Heart left ventricle (tissue), 13 donors: ENCODE results near the gene SIX1.

Experiments
- POLR2A ChIP-seq, 2 donors: fragments of 450-650 bp; IDR thresholded peaks; one replicate each; pipeline ENCODE4 v1.6.1; 2017; ENCODE audit warnings: antibody characterized with exemption in 2 of 2, mild to moderate bottlenecking in 2 of 2, moderate library complexity in 2 of 2
- TF ChIP-seq, protein P1 (sequence below), 12 donors: fragments of 200-600 bp; sonication (generic) in 4 of 12; IDR thresholded peaks; one replicate each; pipeline versions ENCODE4 v1.5.0 to v1.8.0; 2018 to 2022; ENCODE audit warnings: antibody characterized with exemption in 12 of 12, mild to moderate bottlenecking in 5 of 12
- donor health status: ischemic (EF 13 %, LVEDD 7.1; RV severe dilation, severe dysfunction).
- donor health status: DM: no; HTN: yes; CAD: no.
- donor health status: DM: no; HTN: no; CAD: no.
- donor health status: ischemic (EF 25% LVEDD 6.9; RV normal size, moderate dysfunction).
- donor health status: ischemic (EF 25% LVEDD 5.7; RV mildly dilated, moderate dysfunction).
- donor health status: ischemic (EF 35%, LVEDD 5.7; RV mildly dilated, moderate dysfunction).
- donor health status: nonischemic (EF 11% LVEDD 7.7; RV severe dilation, severe dysfunction).
- donor health status: DM: yes; HTN: yes; CAD: no.
- donor health status: PGD.
- donor health status: ischemic (EF 29% LVEDD 5.4; RV normal size, mild dysfunction).
- donor health status: nonischemic (EF 23%, LVEDD 6.1; RV moderate dilation, normal function).

DNA sequence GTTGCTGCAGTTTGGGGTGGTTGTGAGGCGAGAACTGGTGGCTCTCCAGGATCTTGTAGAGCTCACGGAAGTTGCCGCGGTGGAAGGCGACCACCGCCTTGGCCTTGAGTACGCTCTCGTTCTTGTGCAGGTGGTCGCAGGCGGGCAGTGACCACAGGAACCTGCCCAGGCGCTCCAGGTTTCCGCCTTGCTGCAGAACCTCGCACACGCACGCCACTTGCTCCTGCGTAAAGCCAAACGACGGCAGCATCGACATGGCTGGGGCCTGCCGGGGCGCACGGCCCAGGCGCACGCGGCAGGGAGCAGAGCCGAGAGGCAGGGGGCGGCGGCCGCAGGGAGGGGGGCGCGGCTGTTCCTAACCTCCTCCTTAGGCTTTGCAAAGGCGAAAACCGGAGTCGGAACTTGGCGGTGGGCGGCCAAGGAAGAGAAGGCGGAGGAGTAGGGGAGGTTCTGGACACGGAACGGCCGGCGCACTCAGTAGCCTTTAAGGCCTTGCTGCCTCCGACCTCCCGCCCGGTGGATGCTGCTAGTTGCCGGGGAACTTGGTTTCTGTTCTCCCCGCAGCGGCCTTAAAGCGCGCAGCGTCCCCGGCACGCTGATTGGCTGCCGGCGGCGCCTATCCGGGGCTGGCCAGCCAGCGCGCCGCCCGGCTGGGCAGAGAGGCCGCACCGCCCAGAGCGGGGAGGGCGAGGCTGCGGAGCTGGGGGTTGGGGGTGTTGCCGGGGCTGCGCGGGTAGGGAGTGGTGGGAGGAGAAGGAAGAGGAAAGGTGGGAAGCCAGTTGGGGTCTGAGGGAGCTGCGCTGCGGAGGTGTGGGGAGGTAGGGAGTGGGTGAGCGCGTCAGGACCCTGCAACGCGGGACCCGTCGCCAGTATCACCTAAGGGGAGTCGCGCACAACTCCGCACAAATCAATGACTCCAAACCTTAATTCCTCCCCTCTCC, at the start of gene SIX1:
- TF ChIP-seq, protein P1, sequence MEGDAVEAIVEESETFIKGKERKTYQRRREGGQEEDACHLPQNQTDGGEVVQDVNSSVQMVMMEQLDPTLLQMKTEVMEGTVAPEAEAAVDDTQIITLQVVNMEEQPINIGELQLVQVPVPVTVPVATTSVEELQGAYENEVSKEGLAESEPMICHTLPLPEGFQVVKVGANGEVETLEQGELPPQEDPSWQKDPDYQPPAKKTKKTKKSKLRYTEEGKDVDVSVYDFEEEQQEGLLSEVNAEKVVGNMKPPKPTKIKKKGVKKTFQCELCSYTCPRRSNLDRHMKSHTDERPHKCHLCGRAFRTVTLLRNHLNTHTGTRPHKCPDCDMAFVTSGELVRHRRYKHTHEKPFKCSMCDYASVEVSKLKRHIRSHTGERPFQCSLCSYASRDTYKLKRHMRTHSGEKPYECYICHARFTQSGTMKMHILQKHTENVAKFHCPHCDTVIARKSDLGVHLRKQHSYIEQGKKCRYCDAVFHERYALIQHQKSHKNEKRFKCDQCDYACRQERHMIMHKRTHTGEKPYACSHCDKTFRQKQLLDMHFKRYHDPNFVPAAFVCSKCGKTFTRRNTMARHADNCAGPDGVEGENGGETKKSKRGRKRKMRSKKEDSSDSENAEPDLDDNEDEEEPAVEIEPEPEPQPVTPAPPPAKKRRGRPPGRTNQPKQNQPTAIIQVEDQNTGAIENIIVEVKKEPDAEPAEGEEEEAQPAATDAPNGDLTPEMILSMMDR (IDR thresholded peaks at IDR 0.05): no peak
- TF ChIP-seq POLR2A (IDR thresholded peaks at IDR 0.05): no peak
